PC-9 (cell line): ENCODE data around the gene C5orf15.

Experiments used
- EZH2 ChIP-seq: fragments of 200-600 bp; sonication (generic); IDR thresholded peaks from 2 replicates; pipeline ENCODE4 v1.8.0; 2017; ENCODE audit warnings: antibody characterized with exemption, low read depth
- TF ChIP-seq, protein P1 (sequence below): fragments of 200-600 bp; sonication (generic); conservative IDR thresholded peaks from 2 replicates; pipeline ENCODE4 v1.6.1; 2017; ENCODE audit warnings: mixed run types, antibody characterized with exemption, mild to moderate bottlenecking, moderate library complexity

DNA sequence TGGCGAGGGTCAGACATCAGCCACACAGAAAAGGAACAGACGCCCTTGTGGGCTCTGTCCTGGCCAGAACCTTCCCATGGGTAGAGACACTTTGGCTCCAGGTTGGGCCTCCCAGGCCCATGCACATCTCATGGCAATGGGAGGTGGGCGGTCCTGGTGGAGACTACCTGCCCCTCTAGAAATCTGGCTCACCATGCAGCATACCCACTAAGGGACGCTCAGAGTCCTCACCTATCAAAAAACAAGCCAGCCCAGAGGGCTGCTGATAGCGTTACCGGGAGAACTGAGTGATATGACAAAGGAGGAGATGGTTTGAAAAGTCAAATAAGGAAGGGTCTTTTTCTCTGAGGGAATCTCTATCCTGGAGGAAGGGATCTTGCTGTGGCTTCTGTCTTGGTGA is 62.1 kb downstream of the C5orf15 start:
- TF ChIP-seq, protein P1, sequence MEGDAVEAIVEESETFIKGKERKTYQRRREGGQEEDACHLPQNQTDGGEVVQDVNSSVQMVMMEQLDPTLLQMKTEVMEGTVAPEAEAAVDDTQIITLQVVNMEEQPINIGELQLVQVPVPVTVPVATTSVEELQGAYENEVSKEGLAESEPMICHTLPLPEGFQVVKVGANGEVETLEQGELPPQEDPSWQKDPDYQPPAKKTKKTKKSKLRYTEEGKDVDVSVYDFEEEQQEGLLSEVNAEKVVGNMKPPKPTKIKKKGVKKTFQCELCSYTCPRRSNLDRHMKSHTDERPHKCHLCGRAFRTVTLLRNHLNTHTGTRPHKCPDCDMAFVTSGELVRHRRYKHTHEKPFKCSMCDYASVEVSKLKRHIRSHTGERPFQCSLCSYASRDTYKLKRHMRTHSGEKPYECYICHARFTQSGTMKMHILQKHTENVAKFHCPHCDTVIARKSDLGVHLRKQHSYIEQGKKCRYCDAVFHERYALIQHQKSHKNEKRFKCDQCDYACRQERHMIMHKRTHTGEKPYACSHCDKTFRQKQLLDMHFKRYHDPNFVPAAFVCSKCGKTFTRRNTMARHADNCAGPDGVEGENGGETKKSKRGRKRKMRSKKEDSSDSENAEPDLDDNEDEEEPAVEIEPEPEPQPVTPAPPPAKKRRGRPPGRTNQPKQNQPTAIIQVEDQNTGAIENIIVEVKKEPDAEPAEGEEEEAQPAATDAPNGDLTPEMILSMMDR: no peak
- no peak for TF ChIP-seq EZH2
